Mucosa of gallbladder (tissue), 1 donor: ENCODE results near the gene TBCD. TPM values are rescaled to one million over a fixed set of nuclear protein-coding genes. Genes with fewer than 3 reads are reported as not detected.

Experiments used
- DNase-seq: peaks from one replicate; pipeline ENCODE4 v3.0.0-alpha.2; 2020; ENCODE audit warnings: low spot score
- total RNA-seq: library from RNA; stranded (reverse); gene quantifications from one replicate; pipeline ENCODE4 v1.2.1, GENCODE V29; 2021
- donor health status: DM: no; HTN: no; CAD: no.

TBCD gene
- total RNA-seq, 1 donor from 2014 or later, result 96.5 TPM

GRCh38 chr17:82790391-82790790, 38.5 kb downstream of the TBCD start:
- DNase-seq, result no peak

GRCh38 chr17:82791532-82791931, 39.7 kb downstream of the TBCD start:
- DNase-seq, result no peak

GRCh38 chr17:82793974-82794630, 42.2 kb downstream of the TBCD start:
- DNase-seq, result no peak

- peak; percentile 41 for DNase-seq
Observed at GRCh38 chr17:82794781-82795482, 43.1 kb downstream of the TBCD start.

GRCh38 chr17:82795615-82796014, 43.8 kb downstream of the TBCD start:
- no peak for DNase-seq

- no peak for DNase-seq
Observed at GRCh38 chr17:82797061-82797460, 45.2 kb downstream of the TBCD start.

GRCh38 chr17:82798752-82799151, 46.9 kb downstream of the TBCD start:
- no peak for DNase-seq

- no peak for DNase-seq
Observed at GRCh38 chr17:82799591-82799990, 47.7 kb downstream of the TBCD start.

GRCh38 chr17:82800885-82801284, 49.0 kb downstream of the TBCD start:
- no peak for DNase-seq

GRCh38 chr17:82801377-82801970, 49.6 kb downstream of the TBCD start:
- no peak for DNase-seq

GRCh38 chr17:82802075-82802780, 50.4 kb downstream of the TBCD start:
- no peak for DNase-seq

GRCh38 chr17:82803185-82803584, 51.3 kb downstream of the TBCD start:
- DNase-seq, result no peak

GRCh38 chr17:82803606-82804005, 51.7 kb downstream of the TBCD start:
- no peak for DNase-seq

GRCh38 chr17:82804442-82805191, 52.8 kb downstream of the TBCD start:
- peak; percentile 61 for DNase-seq

GRCh38 chr17:82805254-82805653, 53.4 kb downstream of the TBCD start:
- no peak for DNase-seq

- no peak for DNase-seq
Observed at GRCh38 chr17:82805823-82806222, 54.0 kb downstream of the TBCD start.

GRCh38 chr17:82806645-82807044, 54.8 kb downstream of the TBCD start:
- DNase-seq, result no peak

GRCh38 chr17:82807101-82807500, 55.2 kb downstream of the TBCD start:
- no peak for DNase-seq

GRCh38 chr17:82807562-82807961, 55.7 kb downstream of the TBCD start:
- no peak for DNase-seq

- DNase-seq, result no peak
Observed at GRCh38 chr17:82808006-82808405, 56.1 kb downstream of the TBCD start.
